GM21447 (cell line): ENCODE data around the gene GTF3C2.

ENCODE experiments used
- ATAC-seq: cut with Tn5 transposase; IDR thresholded peaks from one replicate; pipeline ENCODE4 v1.9.1; 2021; ENCODE audit not compliant: unreplicated experiment

Gene GTF3C2

GRCh38 chr2:27298391-27299080 is 58.0 kb downstream of the GTF3C2 start:
- ATAC-seq, result no peak

- no peak for ATAC-seq
These were observed 59.4 kb downstream of the GTF3C2 start for GRCh38 chr2:27297195-27297594.

- ATAC-seq, result no peak
These were observed 60.1 kb downstream of the GTF3C2 start for GRCh38 chr2:27296481-27296880.

- no peak for ATAC-seq
These were observed 61.6 kb downstream of the GTF3C2 start for GRCh38 chr2:27294928-27295327.

GRCh38 chr2:27291865-27292264 is 64.7 kb downstream of the GTF3C2 start:
- ATAC-seq, result no peak

- no peak for ATAC-seq
These were observed 66.0 kb downstream of the GTF3C2 start for GRCh38 chr2:27290549-27290948.

GRCh38 chr2:27288610-27289009 is 68.0 kb downstream of the GTF3C2 start:
- ATAC-seq, result no peak

GRCh38 chr2:27285481-27285880 is 71.1 kb downstream of the GTF3C2 start:
- ATAC-seq, result no peak

- ATAC-seq, result no peak
These were observed 71.6 kb downstream of the GTF3C2 start for GRCh38 chr2:27284996-27285395.

- ATAC-seq, result no peak
These were observed 73.7 kb downstream of the GTF3C2 start for GRCh38 chr2:27282892-27283291.

- no peak for ATAC-seq
These were observed 74.6 kb downstream of the GTF3C2 start, which contains the start of gene TRIM54 for GRCh38 chr2:27281855-27282559. Gene TRIM54, plus strand, starts transcription at chr2:27282429. Its CDS starts 303 bp downstream, at chr2:27282732.

- ATAC-seq, result no peak
These were observed 75.1 kb downstream of the GTF3C2 start for GRCh38 chr2:27281442-27281841.

- no peak for ATAC-seq
These were observed 75.7 kb downstream of the GTF3C2 start for GRCh38 chr2:27280826-27281225.

- no peak for ATAC-seq
These were observed 78.6 kb downstream of the GTF3C2 start for GRCh38 chr2:27278010-27278409.
